RWPE2 (cell line): ENCODE data around the gene MANEAL.
"Not testable (repeated sequence)": the region's sequence is repeated elsewhere in the genome, so short reads cannot be mapped to it uniquely, and the experiment has no call there.

Source experiments
- ATAC-seq: fragments of 200-7000 bp; cut with Tn5 transposase; 3 replicates; pipeline ENCODE4 v1.9.1; 2021; ENCODE audit warnings: low read depth
- DNase-seq: peaks from one replicate; pipeline ENCODE4 v3.0.0-alpha.2; 2020; ENCODE audit warnings: low spot score
- H3K27ac ChIP-seq: fragments of 450-650 bp; 2 replicates; pipeline ENCODE4 v1.5.1; 2017; ENCODE audit warnings: mild to moderate bottlenecking; ENCODE audit not compliant: poor library complexity, severe bottlenecking
- H3K27me3 ChIP-seq: fragments of 250-450 bp; sonication (Bioruptor Pico); 2 replicates; pipeline ENCODE4 v1.5.1; 2021; ENCODE audit warnings: mild to moderate bottlenecking, moderate library complexity; ENCODE audit not compliant: insufficient read depth, poor library complexity, severe bottlenecking
- H3K36me3 ChIP-seq: fragments of 250-450 bp; sonication (Bioruptor Pico); 2 replicates; pipeline ENCODE4 v1.5.1; 2020; ENCODE audit warnings: low read depth, mild to moderate bottlenecking, moderate library complexity
- H3K4me1 ChIP-seq: fragments of 250-450 bp; sonication (Bioruptor Pico); 2 replicates; pipeline ENCODE4 v1.5.1; 2021; ENCODE audit warnings: mild to moderate bottlenecking, moderate library complexity; ENCODE audit not compliant: insufficient read depth, poor library complexity, severe bottlenecking
- H3K4me3 ChIP-seq: fragments of 250-450 bp; sonication (Bioruptor Pico); 2 replicates; pipeline ENCODE4 v1.5.1; 2021; ENCODE audit warnings: mild to moderate bottlenecking, moderate library complexity; ENCODE audit not compliant: severe bottlenecking
- H3K9me3 ChIP-seq: fragments of 250-450 bp; sonication (Bioruptor Pico); 2 replicates; pipeline ENCODE4 v1.5.1; 2021; ENCODE audit warnings: mild to moderate bottlenecking, moderate library complexity; ENCODE audit not compliant: severe bottlenecking
- CTCF ChIP-seq: fragments of 450-650 bp; IDR thresholded peaks from one replicate; pipeline ENCODE4 v1.5.1; 2017; ENCODE audit warnings: mild to moderate bottlenecking, moderate library complexity; ENCODE audit not compliant: poor library complexity, severe bottlenecking

The MANEAL gene

GRCh38 chr1:37764888-37765441 lies 28.7 kb upstream of the MANEAL start, which contains the start of gene EPHA10:
Gene EPHA10, minus strand, starts transcription at chr1:37765120. Its CDS starts 54 bp downstream, at chr1:37765066.
- Histone ChIP-seq H3K27me3 (peaks cover 86% of the 10 kb centered on the region), H3K27ac (no peak within 1 kb of the TSS), H3K4me3 (no peak within 1 kb of the TSS), H3K36me3 (no peaks in the 10 kb centered on the region), H3K9me3 (no peaks in the 10 kb centered on the region), H3K4me1 (no peaks in the 10 kb centered on the region)
- DNase-seq (no peak), ATAC-seq (no peak)
- TF ChIP-seq CTCF: no peak

DNA sequence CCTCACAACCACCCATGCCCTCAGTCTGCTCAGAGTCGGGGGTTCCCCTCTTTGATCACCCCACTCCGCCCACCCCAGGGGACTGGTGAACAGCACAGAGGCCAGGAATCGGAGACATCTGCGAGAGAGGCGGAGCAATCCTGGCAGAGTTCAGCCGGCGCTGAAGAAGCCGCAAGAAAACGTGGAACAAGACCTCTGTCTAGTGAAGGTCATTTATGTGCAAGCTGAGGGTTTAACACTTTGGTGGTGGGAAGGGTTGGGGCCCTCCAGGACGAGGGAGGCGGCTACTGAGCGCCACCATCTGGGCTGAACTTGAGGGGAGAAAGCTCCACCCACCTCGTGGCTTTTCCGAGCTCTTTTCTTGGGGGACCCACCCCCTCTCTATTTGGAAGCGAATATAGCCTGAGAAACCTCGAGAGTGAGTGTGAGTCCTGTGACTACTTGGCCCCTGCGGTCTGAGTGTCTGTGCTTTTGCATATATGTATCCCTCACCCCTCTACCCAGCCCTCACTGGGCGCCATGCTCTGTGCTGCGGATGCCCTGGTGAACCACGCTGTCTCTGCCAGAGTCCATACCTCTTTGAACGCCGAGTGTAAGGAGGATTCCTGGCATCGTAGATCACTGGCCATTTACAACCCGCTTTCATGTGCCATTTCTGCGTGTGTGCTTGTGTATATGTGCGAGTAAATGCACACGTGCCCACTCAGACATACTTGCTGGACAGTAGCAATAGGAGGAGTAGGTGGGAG lies 27.6 kb upstream of the MANEAL start:
- peak; percentile 7 for TF ChIP-seq CTCF
- Histone ChIP-seq H3K27ac (no peak overlapping the region), H3K9me3 (no peaks in the 10 kb centered on the region), H3K27me3 (peaks cover 82% of the 10 kb centered on the region), H3K36me3 (no peaks in the 10 kb centered on the region), H3K4me1 (no peaks in the 10 kb centered on the region), H3K4me3 (no peak overlapping the region)
- no peak for DNase-seq
- peak; percentile 26; the same call in 1 of the 3 replicates for ATAC-seq

GRCh38 chr1:37767488-37767887 lies 26.2 kb upstream of the MANEAL start:
- Histone ChIP-seq H3K36me3 (no peaks in the 10 kb centered on the region), H3K4me3 (no peak overlapping the region), H3K27me3 (peaks cover 71% of the 10 kb centered on the region), H3K4me1 (no peaks in the 10 kb centered on the region), H3K27ac (no peak overlapping the region), H3K9me3 (no peaks in the 10 kb centered on the region)
- DNase-seq (no peak), ATAC-seq (no peak)
- no peak for TF ChIP-seq CTCF

DNA sequence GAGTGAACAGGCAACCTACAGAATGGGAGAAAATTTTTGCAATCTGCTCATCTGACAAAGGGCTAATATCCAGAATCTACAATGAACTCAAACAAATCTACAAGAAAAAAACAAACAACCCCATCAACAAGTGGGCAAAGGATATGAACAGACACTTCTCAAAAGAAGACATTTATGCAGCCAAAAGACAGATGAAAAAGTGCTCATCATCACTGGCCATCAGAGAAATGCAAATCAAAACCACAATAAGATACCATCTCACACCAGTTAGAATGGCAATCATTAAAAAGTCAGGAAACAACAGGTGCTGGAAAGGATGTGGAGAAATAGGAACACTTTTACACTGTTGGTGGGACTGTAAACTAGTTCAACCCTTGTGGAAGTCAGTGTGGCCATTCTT lies 22.2 kb upstream of the MANEAL start:
- not testable (repeated sequence) for H3K36me3 ChIP-seq, ATAC-seq, DNase-seq, H3K4me1 ChIP-seq, H3K4me3 ChIP-seq, H3K27ac ChIP-seq, H3K9me3 ChIP-seq
- H3K27me3 ChIP-seq: peaks cover 32% of the 10 kb centered on the region

- no peak for ATAC-seq
- H3K27ac ChIP-seq: no peak overlapping the region
- H3K36me3 ChIP-seq: no peaks in the 10 kb centered on the region
- no peaks in the 10 kb centered on the region for H3K9me3 ChIP-seq
- H3K27me3 ChIP-seq: no peaks in the 10 kb centered on the region
- no peaks in the 10 kb centered on the region for H3K4me1 ChIP-seq
- H3K4me3 ChIP-seq: no peak overlapping the region
- TF ChIP-seq CTCF: no peak
- DNase-seq: no peak
Observed at GRCh38 chr1:37776946-37777516, 16.6 kb upstream of the MANEAL start.
